Fibroblast of lung (primary cell): ENCODE results near the gene COPE. TPM values are rescaled to one million over a fixed set of nuclear protein-coding genes. Genes with fewer than 3 reads are reported as not detected.

Experiments used
- DNase-seq, 2 donors: peaks; one replicate each; pipeline versions ENCODE4 v3.0.0 to v3.0.0-alpha.2; 2010; ENCODE audit warnings: low read depth in 2 of 2
- H2AFZ ChIP-seq: 2 replicates; pipeline ENCODE4 v1.5.1; 2012; ENCODE audit warnings: low read length, control low read depth, inconsistent platforms
- H3K27ac ChIP-seq: 2 replicates; pipeline ENCODE4 v1.5.1; 2011; ENCODE audit warnings: low read length, control low read depth; ENCODE audit not compliant: insufficient read depth
- H3K27me3 ChIP-seq: 2 replicates; pipeline ENCODE4 v1.5.1; 2011; ENCODE audit warnings: mild to moderate bottlenecking, low read length; ENCODE audit not compliant: control insufficient read depth, insufficient read depth
- H3K36me3 ChIP-seq: 2 replicates; pipeline ENCODE4 v1.5.1; 2011; ENCODE audit warnings: low read length; ENCODE audit not compliant: control insufficient read depth, insufficient read depth
- H3K4me1 ChIP-seq: 2 replicates; pipeline ENCODE4 v1.5.1; 2011; ENCODE audit warnings: low read length; ENCODE audit not compliant: control insufficient read depth, insufficient read depth; ENCODE audit errors: extremely low read depth
- H3K4me2 ChIP-seq: 2 replicates; pipeline ENCODE4 v1.5.1; 2011; ENCODE audit warnings: low read length, control low read depth; ENCODE audit not compliant: insufficient read depth; ENCODE audit errors: extremely low read depth
- H3K4me3 ChIP-seq, 4 experiments: fragments of 200-600 bp in 1 of 4; sonication (generic) in 1 of 4; replicated peaks in 1 of 4; 2 replicates each; pipeline ENCODE4 v1.5.1; 2011 to 2016; ENCODE audit warnings: low read length in 4 of 4, low read depth in 3 of 4, mild to moderate bottlenecking in 3 of 4, control low read depth in 2 of 4, inconsistent platforms in 1 of 4, mixed read lengths in 1 of 4; ENCODE audit not compliant: insufficient read depth in 1 of 4; ENCODE audit errors: control extremely low read depth in 1 of 4
- H3K79me2 ChIP-seq: 2 replicates; pipeline ENCODE4 v1.5.1; 2012; ENCODE audit warnings: mild to moderate bottlenecking, low read length, inconsistent platforms; ENCODE audit not compliant: control insufficient read depth, insufficient read depth
- H3K9ac ChIP-seq: 2 replicates; pipeline ENCODE4 v1.5.1; 2011; ENCODE audit warnings: mild to moderate bottlenecking, low read length, control low read depth; ENCODE audit not compliant: insufficient read depth
- H3K9me3 ChIP-seq: 2 replicates; pipeline ENCODE4 v1.5.1; 2012; ENCODE audit warnings: low read depth, low read length; ENCODE audit not compliant: control insufficient read depth, insufficient read depth
- H4K20me1 ChIP-seq: 2 replicates; pipeline ENCODE4 v1.5.1; 2011; ENCODE audit warnings: low read length; ENCODE audit not compliant: control insufficient read depth, insufficient read depth; ENCODE audit errors: extremely low read depth
- CTCF ChIP-seq, 2 donors: IDR thresholded peaks in 1 of 2; conservative IDR thresholded peaks in 1 of 2; 1 replicate in 1 of 2; 2 replicates in 1 of 2; pipeline ENCODE4 v1.5.1; 2011 to 2012; ENCODE audit warnings: low read length in 2 of 2, control low read depth in 1 of 2, inconsistent platforms in 1 of 2, low read depth in 1 of 2, mild to moderate bottlenecking in 1 of 2
- EZH2 ChIP-seq: IDR thresholded peaks from 2 replicates; pipeline ENCODE4 v1.5.1; 2012; ENCODE audit warnings: low read length, control low read depth, mild to moderate bottlenecking; ENCODE audit errors: missing control alignments
- polyA plus RNA-seq, 2 donors: library from polyadenylated mRNA; depleted of rRNA in 1 of 2; stranded (reverse) in 1 of 2; unstranded in 1 of 2; fragments of >200 nt; gene quantifications; 2 replicates each; pipeline ENCODE4 v1.2.1, GENCODE V29; 2011 to 2012; ENCODE audit warnings: missing spikeins in 1 of 2
- total RNA-seq: library from RNA; depleted of rRNA; stranded (reverse); fragments of >200 nt; gene quantifications from 2 replicates; pipeline ENCODE4 v1.2.1, GENCODE V29; 2014

The COPE gene
- total and polyA plus RNA-seq, 2 donors (not counting 1 experiment from before 2014, with no cell fraction given), result 146 to 182 TPM

- no peak for TF ChIP-seq CTCF (conservative IDR thresholded peaks at IDR 0.05 in 1 of 2, IDR thresholded peaks at IDR 0.05 in 1 of 2; ENCODE audit: low read depth in 1 of 2, low read length in 2 of 2)
- no peak for TF ChIP-seq EZH2
- Histone ChIP-seq H3K4me1 (peaks cover 33% of the 10 kb centered on the region), H3K79me2 (peaks cover 42% of the 10 kb centered on the region), H4K20me1 (peaks cover 3% of the 10 kb centered on the region), H3K27me3 (no peaks in the 10 kb centered on the region), H3K4me2 (no peak overlapping the region), H3K9ac (no peak overlapping the region), H3K27ac (no peak overlapping the region), H3K36me3 (peaks cover 39% of the 10 kb centered on the region), H3K4me3 (no peak overlapping the region), H3K9me3 (no peaks in the 10 kb centered on the region), H2AFZ (no peak overlapping the region)
- DNase-seq, result no peak
These were observed 68.5 kb downstream of the COPE start for GRCh38 chr19:18850471-18851375.

- no peak overlapping the region for H2AFZ ChIP-seq
- DNase-seq, result no peak
- H3K36me3 ChIP-seq, result peaks cover 35% of the 10 kb centered on the region
- no peak for TF ChIP-seq CTCF (conservative IDR thresholded peaks at IDR 0.05 in 1 of 2, IDR thresholded peaks at IDR 0.05 in 1 of 2; ENCODE audit: low read depth in 1 of 2, low read length in 2 of 2)
- no peak for TF ChIP-seq EZH2
- H3K79me2 ChIP-seq, result peaks cover 50% of the 10 kb centered on the region
- no peak overlapping the region for H3K4me2 ChIP-seq
- H3K27me3 ChIP-seq, result no peaks in the 10 kb centered on the region
- no peak overlapping the region for H3K4me3 ChIP-seq
- peaks cover 3% of the 10 kb centered on the region for H4K20me1 ChIP-seq
- no peaks in the 10 kb centered on the region for H3K9me3 ChIP-seq
- peak overlapping the region; percentile 86 for H3K27ac ChIP-seq
- peaks cover 33% of the 10 kb centered on the region for H3K4me1 ChIP-seq
- H3K9ac ChIP-seq, result no peak overlapping the region
These were observed 69.3 kb downstream of the COPE start for GRCh38 chr19:18849838-18850400.

Other genes with a start within 250 kb of the COPE start
- gene CRTC1, start 235.7 kb downstream of the COPE start, total RNA-seq, result 2.0 and 2.1 TPM in 2 replicates
- 1.2 and 2.2 TPM in 2 replicates for gene CRTC1, start 235.7 kb downstream of the COPE start, polyA plus RNA-seq
- 0.17 and 0.26 TPM in 2 replicates for gene COMP, start 128.1 kb downstream of the COPE start, total RNA-seq
- gene COMP, start 128.1 kb downstream of the COPE start, polyA plus RNA-seq, result 0.05 and 0.11 TPM in 2 replicates
- 42.4 and 57.1 TPM in 2 replicates for gene UPF1, start 87.4 kb downstream of the COPE start, total RNA-seq
- gene UPF1, start 87.4 kb downstream of the COPE start, polyA plus RNA-seq, result 20.5 and 28.1 TPM in 2 replicates
- 1.5 and 1.7 TPM in 2 replicates for gene CERS1, start 23.2 kb downstream of the COPE start, total RNA-seq
- 0.23 and 1.4 TPM in 2 replicates for gene CERS1, start 23.2 kb downstream of the COPE start, polyA plus RNA-seq
- 55.7 and 56.3 TPM in 2 replicates for gene DDX49, start 328 bp upstream of the COPE start, total RNA-seq
- 25.3 and 30.4 TPM in 2 replicates for gene DDX49, start 328 bp upstream of the COPE start, polyA plus RNA-seq
- 60.1 and 70.2 TPM in 2 replicates for gene HOMER3, start 21.8 kb upstream of the COPE start, total RNA-seq
- 23.7 and 35.7 TPM in 2 replicates for gene HOMER3, start 21.8 kb upstream of the COPE start, polyA plus RNA-seq
- 24.7 and 31.4 TPM in 2 replicates for gene SUGP2, start 114.1 kb upstream of the COPE start, total RNA-seq
- 29.2 and 32.9 TPM in 2 replicates for gene SUGP2, start 114.1 kb upstream of the COPE start, polyA plus RNA-seq
- gene ARMC6, start 114.2 kb upstream of the COPE start, total RNA-seq, result 25.7 and 35.8 TPM in 2 replicates
- gene ARMC6, start 114.2 kb upstream of the COPE start, polyA plus RNA-seq, result 14.0 and 23.0 TPM in 2 replicates
- gene SLC25A42, start 144.6 kb upstream of the COPE start, total RNA-seq, result 4.9 and 7.1 TPM in 2 replicates
- gene SLC25A42, start 144.6 kb upstream of the COPE start, polyA plus RNA-seq, result 3.5 and 3.6 TPM in 2 replicates
- 21.1 and 23.8 TPM in 2 replicates for gene TMEM161A, start 219.1 kb upstream of the COPE start, total RNA-seq
- gene TMEM161A, start 219.1 kb upstream of the COPE start, polyA plus RNA-seq, result 9.4 and 11.8 TPM in 2 replicates